Dendritic cell treated with granulocyte-macrophage colony-stimulating factor and Interleukin-4, amounts not matched to agents 40 ng/mL and 50 ng/mL, for 4 days (primary cell): ENCODE results near the gene RASL11B.

Experiments used
- H3K27ac Mint-ChIP-seq: one replicate; pipeline ENCODE4 v1.8.0; 2022; ENCODE audit warnings: mild to moderate bottlenecking, mixed read lengths
- H3K27me3 Mint-ChIP-seq: one replicate; pipeline ENCODE4 v1.8.0; 2022; ENCODE audit warnings: mild to moderate bottlenecking, mixed read lengths
- H3K36me3 Mint-ChIP-seq: one replicate; pipeline ENCODE4 v1.8.0; 2022; ENCODE audit warnings: low read depth, mixed read lengths
- H3K4me1 Mint-ChIP-seq: one replicate; pipeline ENCODE4 v1.8.0; 2022; ENCODE audit warnings: low read depth, mixed read lengths
- H3K4me3 Mint-ChIP-seq: one replicate; pipeline ENCODE4 v1.8.0; 2022; ENCODE audit warnings: mild to moderate bottlenecking, moderate library complexity, mixed read lengths
- H3K9me3 Mint-ChIP-seq: one replicate; pipeline ENCODE4 v1.8.0; 2022; ENCODE audit warnings: mixed read lengths
- intact Hi-C: fragments of 100-400 bp; cut with micrococcal nuclease; formaldehyde crosslinking; loops from one replicate; pipeline ENCODE4 v1.15.0; 2022

RASL11B gene

DNA sequence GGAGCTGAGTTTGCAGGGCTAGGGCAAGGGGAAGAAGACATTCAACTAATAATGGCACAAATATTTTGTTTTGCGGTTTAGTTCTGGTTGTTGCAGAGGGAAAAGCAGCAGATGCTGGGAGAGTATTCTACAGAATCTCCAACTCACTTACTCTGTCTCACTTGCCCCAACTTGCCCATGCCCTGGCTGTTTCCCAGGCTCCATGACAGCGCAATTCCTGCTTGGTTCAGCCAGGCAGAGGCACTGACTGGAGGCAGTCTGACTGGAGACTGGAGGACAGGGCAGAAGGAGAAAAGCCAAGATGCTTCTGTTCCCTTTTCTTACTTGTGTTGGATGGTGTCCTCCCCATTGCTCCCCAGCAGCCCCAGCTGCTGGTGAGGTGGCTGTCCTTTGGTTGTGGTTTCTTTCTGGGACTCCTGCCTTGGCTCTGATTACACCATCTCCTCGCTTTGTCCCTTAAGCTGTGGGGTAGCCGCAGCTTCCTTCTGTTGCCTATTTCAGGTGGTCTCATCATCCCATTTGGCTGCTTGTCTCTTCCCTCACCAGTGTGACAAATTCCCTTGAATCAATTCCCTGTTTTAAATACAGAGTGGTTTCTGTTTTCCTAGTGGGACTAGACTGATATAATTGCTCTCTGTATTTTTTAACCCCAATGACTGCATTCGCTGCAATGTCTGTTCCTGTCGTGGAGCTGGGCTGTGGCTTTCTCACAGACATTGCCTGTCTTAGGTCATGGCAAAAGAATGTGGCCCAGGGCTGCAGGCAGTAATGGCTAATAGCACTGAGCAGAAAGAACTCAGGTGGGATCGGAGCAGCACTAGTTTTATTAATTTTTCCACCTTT lies 24.2 kb upstream of the RASL11B start:
- peaks cover 2% of the 10 kb centered on the region for H3K27me3 Mint-ChIP-seq
- peaks cover 2% of the 10 kb centered on the region for H3K4me1 Mint-ChIP-seq
- no peak overlapping the region for H3K27ac Mint-ChIP-seq
- intact Hi-C loops = no loop called here
- H3K4me3 Mint-ChIP-seq = no peak overlapping the region
- no peaks in the 10 kb centered on the region for H3K9me3 Mint-ChIP-seq
- no peaks in the 10 kb centered on the region for H3K36me3 Mint-ChIP-seq

DNA sequence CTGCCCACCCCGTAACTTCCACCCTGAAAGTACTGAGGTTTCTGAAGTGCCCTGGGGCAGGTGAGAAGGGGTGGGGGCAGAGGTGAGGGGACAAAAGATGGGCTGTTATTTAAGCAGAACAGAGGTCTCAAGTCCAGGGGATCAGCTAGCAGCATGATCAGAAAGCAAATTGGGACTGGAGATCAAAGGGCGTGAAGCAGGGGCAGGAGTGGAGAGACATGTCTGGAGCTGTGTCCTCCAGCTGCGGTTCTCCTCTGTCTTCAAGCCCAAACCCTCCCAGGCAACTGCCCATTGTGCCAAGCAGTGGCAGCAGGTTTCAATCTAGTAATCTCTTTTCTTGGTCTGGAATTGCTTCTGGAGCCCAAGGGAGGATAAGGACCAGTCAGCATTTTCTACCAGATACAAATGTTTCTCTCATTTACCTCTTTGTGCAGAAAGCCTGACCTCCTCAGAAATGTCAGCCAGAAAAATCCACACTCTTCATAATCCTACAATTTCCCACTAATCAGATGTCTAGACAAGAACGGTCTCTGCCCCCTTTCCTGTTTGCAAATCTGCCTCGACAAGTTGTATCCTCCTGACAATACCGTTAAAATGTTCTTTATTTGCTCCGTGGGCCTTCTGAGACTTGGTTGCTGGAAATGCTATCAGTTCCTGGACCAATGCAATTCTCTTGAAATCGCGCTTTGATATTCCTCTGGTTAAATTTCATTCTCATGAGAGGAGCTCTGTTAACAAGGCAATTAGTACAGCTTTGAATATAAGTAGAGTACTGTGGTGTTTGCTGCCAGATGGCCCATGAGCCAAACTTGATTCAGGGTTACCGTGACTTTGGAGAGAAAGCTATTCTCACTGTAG lies 23.2 kb upstream of the RASL11B start:
- H3K36me3 Mint-ChIP-seq = no peaks in the 10 kb centered on the region
- no peak overlapping the region for H3K27ac Mint-ChIP-seq
- H3K27me3 Mint-ChIP-seq = peaks cover 2% of the 10 kb centered on the region
- intact Hi-C loops = no loop called here
- no peak overlapping the region for H3K4me3 Mint-ChIP-seq
- peaks cover 12% of the 10 kb centered on the region for H3K4me1 Mint-ChIP-seq
- no peaks in the 10 kb centered on the region for H3K9me3 Mint-ChIP-seq

DNA sequence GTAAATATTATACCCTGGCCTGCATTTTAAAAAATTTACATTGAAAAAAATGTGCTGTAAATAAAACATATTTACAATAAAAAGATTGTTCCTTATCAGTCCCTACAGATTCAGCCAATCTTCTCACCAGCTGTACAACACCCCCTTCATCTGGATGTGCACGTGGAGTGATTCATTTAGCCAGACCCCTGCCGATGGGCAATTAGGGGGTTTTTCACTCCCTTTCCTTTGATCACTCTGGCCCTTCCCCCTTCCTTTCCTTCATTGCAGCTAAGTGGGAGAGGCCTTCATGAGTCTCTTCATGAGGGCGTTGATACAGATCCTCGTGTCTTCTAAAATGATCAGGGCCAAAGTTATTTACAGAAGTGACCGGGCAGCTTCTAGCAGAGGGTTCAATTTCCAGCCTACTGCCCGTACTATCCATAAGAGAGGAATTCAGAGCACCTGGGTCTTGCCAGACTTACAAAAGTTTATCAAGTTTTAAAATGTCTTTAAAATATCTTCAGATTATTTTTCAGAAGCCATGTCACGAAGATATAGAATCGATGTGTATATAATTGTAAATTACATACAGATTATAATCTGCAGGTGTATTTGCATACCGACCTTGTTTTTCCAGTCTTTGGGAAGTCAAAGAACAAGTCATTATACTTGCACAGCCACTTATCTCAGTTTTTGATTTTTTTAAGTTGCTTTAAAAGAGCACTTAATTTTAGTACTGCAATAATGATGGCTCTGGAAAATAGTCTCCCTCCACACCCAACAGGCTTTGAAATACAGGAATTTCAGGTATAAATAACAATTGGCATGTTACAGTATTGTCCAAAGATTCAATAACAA lies 21.4 kb upstream of the RASL11B start:
- H3K4me1 Mint-ChIP-seq = peaks cover 13% of the 10 kb centered on the region
- no peaks in the 10 kb centered on the region for H3K9me3 Mint-ChIP-seq
- H3K4me3 Mint-ChIP-seq = no peak overlapping the region
- peaks cover 2% of the 10 kb centered on the region for H3K27me3 Mint-ChIP-seq
- H3K27ac Mint-ChIP-seq = no peak overlapping the region
- intact Hi-C loops = loop anchor here (5.0 kb wide), 1 partner anchor 118 kb away; no protein-coding TSS in a partner anchor
- H3K36me3 Mint-ChIP-seq = no peaks in the 10 kb centered on the region

DNA sequence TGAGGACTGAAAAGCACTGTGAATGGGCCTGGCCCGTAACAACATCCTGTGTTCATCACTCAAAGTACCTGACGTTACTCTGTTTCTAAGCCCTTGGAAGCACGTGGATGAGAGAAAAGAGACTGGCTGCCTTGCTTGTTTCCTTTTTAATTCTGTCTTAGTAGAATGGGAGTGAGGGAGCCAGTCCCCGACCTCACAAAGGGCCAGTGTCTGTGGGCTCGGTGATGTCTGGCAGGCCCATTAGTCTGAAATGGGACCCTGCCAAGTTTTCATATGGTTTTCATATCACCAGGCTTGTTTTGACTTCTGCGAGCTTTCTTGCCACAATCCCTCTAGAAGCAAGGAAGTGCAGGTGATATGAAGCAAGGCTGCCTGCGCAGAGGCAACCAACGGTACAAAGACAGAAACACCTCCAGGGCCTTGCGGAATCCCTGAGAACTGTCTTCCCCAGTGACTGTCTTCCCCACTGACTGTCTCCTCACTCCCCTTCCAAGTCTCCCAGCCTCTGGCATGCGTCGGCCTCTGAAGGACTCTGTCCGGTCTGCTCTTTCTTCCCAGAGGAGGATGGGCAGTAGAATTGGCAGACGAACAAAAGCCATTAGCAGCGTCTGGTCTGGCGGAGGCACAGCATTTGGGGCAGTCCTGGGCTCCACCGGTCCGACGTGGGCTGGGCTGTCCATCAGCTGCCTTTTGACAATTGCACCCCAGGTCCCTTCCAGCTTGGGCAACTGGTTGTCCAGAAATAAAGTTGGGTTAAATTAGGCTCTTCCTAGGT lies 20.2 kb upstream of the RASL11B start:
- peaks cover 13% of the 10 kb centered on the region for H3K4me1 Mint-ChIP-seq
- peaks cover 2% of the 10 kb centered on the region for H3K27me3 Mint-ChIP-seq
- no peaks in the 10 kb centered on the region for H3K9me3 Mint-ChIP-seq
- intact Hi-C loops = loop anchor here (5.0 kb wide), 1 partner anchor 120 kb away; no protein-coding TSS in a partner anchor
- no peak overlapping the region for H3K4me3 Mint-ChIP-seq
- H3K36me3 Mint-ChIP-seq = no peaks in the 10 kb centered on the region
- H3K27ac Mint-ChIP-seq = no peak overlapping the region

DNA sequence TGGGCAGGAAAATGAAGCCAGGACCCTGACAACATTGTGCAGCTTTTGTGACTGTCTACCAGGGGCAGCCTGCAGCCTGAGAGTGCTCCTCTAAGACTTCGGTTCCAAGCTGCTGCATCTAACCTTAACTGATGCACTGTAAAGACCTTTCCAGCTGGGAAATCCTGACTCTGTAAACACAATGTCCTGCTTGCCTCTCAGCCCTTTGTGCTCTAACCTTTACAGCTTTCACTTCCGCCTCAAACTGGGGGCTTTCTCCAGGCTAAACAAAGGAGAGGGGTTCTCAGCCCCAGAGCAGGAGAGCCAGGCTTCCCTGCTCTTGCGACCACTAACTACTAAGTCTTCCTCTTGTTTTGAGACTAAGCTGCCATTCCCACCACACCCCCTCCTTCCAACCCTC lies 19.3 kb upstream of the RASL11B start:
- H3K4me3 Mint-ChIP-seq = no peak overlapping the region
- no peaks in the 10 kb centered on the region for H3K36me3 Mint-ChIP-seq

DNA sequence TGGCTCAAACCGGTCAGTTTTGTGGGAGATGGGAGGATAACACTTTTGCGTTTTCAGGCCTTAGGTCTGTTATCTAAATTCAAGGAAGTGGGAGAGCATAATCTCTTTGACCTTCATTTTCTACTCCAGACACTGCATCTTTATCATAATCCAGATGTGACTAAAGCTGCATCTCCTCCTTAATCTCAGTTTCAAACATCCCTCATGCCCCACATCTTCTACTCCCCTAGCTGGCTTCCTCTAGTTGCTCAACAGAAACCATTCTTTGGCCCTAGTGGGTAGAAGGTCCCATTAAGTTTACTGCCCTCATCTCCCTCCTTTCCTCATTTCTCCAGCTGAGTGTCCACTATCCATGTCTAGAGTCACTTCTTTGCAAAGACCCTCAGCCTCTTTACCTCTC lies 18.8 kb upstream of the RASL11B start:
- no peaks in the 10 kb centered on the region for H3K9me3 Mint-ChIP-seq
- no peaks in the 10 kb centered on the region for H3K27me3 Mint-ChIP-seq
- H3K36me3 Mint-ChIP-seq = no peaks in the 10 kb centered on the region
- no peak overlapping the region for H3K4me3 Mint-ChIP-seq
- intact Hi-C loops = loop anchor here (5.0 kb wide), 1 partner anchor 121 kb away; no protein-coding TSS in a partner anchor
- peaks cover 13% of the 10 kb centered on the region for H3K4me1 Mint-ChIP-seq
- peak overlapping the region; percentile 7 for H3K27ac Mint-ChIP-seq

More for the DNA sequence above, 19.3 kb upstream of the RASL11B start:
- Mint-ChIP-seq H3K27me3 (peaks cover 2% of the 10 kb centered on the region), H3K27ac (no peak overlapping the region), H3K4me1 (peaks cover 13% of the 10 kb centered on the region), H3K9me3 (no peaks in the 10 kb centered on the region)
- intact Hi-C loops = loop anchor here (5.0 kb wide), 1 partner anchor 120 kb away; no protein-coding TSS in a partner anchor

DNA sequence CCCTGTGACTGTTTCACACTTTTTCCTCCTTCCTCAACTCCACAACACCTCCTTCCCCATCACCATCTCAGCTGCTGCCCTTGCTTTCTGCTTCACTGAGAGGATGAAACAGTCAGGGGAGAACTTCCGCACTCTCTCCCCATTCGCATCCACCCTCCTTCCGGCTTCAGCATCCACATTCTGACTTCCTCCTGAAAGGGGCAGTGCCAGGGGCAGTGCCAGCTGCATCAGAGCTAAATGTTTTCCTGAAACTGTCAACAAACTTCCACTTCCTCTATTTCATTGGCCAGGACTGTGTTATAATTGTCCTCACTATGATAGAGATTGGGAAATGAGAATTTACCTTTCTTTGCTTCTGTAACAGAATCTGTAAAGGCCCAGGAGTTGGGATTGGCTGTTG lies 18.2 kb upstream of the RASL11B start:
- Mint-ChIP-seq H3K9me3 (no peaks in the 10 kb centered on the region), H3K4me3 (no peak overlapping the region), H3K27ac (peak overlapping the region; percentile 7), H3K36me3 (no peaks in the 10 kb centered on the region), H3K4me1 (peaks cover 13% of the 10 kb centered on the region), H3K27me3 (no peaks in the 10 kb centered on the region)
- intact Hi-C loops = loop anchor here (5.0 kb wide), 1 partner anchor 122 kb away; no protein-coding TSS in a partner anchor

DNA sequence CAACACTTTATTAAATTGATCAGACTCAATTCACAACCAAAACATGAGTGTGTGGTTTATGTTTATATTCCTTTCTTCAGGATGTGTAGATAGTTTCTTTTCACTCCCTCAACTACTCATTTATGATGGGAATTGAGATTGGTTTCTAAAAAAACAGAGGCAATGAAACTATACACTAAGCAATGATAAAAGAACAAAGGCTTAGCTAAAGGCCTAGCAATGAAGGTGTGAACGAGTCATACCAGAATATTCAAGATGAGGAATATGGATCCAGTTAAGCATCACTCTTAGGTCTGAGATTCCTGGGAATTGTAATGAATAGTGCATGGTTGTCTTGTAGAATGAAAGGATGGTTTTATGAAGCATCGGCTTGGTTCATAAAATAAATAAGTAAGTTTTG lies 17.5 kb upstream of the RASL11B start:
- Mint-ChIP-seq H3K4me1 (peaks cover 13% of the 10 kb centered on the region), H3K4me3 (no peak overlapping the region), H3K36me3 (no peaks in the 10 kb centered on the region), H3K27me3 (no peaks in the 10 kb centered on the region), H3K9me3 (no peaks in the 10 kb centered on the region), H3K27ac (peak overlapping the region; percentile 18)
- intact Hi-C loops = loop anchor here (5.0 kb wide), 1 partner anchor 122 kb away; no protein-coding TSS in a partner anchor

DNA sequence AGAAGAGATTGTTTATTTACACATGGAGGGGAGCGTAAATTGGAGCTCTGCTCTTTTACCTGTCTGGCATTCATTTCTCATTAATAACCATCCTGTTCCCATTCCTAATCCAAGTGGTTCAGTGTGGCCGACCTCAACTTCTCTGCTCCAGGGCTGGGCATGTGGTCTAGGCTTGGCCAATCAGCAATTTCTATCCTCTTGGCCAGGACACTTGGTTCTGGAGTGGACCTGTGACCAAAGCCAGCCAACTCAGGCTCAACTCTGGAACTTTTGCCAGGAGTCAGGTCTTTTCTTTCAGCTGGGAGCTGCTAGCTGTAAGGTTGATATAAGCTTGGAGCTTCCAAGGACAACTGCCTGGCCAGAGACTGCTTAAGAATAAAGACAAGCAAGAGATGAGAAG lies 15.6 kb upstream of the RASL11B start:
- Mint-ChIP-seq H3K27ac (no peak overlapping the region), H3K36me3 (no peaks in the 10 kb centered on the region), H3K4me1 (peaks cover 13% of the 10 kb centered on the region), H3K4me3 (no peak overlapping the region), H3K9me3 (no peaks in the 10 kb centered on the region), H3K27me3 (no peaks in the 10 kb centered on the region)
- intact Hi-C loops = no loop called here

DNA sequence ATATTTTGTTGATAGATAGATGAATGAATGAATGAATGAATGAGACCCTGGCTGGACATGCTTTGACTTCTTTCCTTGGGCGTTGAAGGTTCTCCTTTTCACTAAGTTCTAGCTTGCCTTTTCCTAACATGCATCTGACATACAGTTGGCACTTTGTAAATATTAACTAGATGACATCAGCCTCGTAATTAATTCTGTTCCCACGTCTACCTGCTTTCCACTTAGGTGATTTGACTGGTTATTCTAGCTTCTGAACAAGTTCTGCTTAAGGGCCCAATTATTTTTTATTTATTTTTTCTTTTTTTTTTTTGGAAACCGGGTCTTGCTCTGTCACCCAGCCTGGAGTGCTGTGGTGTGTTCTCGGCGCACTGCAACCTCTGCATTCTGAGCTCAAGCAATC lies 13.9 kb upstream of the RASL11B start:
- peaks cover 9% of the 10 kb centered on the region for H3K4me1 Mint-ChIP-seq
- H3K4me3 Mint-ChIP-seq = no peak overlapping the region
- H3K27ac Mint-ChIP-seq = no peak overlapping the region
- intact Hi-C loops = no loop called here
- no peaks in the 10 kb centered on the region for H3K27me3 Mint-ChIP-seq
- H3K9me3 Mint-ChIP-seq = no peaks in the 10 kb centered on the region
- H3K36me3 Mint-ChIP-seq = no peaks in the 10 kb centered on the region

DNA sequence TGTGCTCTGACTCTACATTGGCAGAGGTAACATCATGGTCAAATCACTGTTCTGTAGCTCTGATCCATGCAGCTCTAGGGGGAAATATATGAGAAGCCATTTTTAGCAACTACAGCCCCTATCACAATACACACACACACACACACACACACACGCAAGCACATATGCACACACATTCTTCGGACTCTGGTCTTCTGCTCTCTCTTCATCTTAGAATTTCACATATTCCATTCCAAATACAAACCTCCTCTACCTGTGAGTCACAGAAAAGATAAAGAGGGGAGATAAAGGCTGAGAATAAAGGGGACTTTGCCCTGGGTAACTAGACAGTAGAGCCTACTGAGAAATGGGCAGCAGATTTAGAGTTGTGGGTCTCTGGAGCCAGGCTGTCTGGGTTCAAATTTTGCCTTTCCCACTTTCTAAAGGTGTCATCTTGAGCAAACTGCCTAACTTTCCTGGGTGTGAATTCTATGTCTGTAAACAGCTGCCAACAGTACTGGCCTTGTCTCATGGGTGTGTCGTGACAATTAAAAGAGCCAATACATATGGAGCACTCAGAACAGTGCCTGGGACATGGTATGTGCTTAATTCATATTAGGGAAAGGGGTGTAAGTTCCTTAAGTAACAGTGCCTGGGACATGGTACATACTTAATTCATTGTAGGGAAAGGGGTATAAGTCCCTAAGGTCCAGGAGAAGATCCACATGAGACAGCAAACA lies 11.6 kb upstream of the RASL11B start:
- H3K4me3 Mint-ChIP-seq = no peak overlapping the region
- no peaks in the 10 kb centered on the region for H3K4me1 Mint-ChIP-seq
- no peaks in the 10 kb centered on the region for H3K27me3 Mint-ChIP-seq
- no peak overlapping the region for H3K27ac Mint-ChIP-seq
- intact Hi-C loops = no loop called here
- H3K9me3 Mint-ChIP-seq = no peaks in the 10 kb centered on the region
- no peaks in the 10 kb centered on the region for H3K36me3 Mint-ChIP-seq

DNA sequence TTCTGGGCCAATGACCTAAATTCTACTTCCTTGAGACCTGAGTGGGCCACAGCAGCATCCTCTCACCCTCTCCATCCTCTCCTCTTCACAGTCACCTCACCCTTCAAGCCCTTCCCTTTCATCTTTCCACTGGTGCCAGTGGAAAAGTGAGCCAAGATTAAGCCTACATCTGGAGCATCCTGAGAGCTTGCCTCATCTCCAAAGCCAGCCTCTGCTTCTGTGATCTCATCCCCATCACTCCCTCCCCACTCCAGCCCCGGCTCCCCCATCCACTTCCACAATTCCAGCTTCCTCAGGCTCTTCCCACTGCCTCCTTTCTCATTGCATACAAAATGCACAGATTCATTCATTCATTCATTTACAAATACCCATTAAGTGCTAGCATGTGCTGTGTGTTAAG lies 10.1 kb upstream of the RASL11B start:
- no peak overlapping the region for H3K27ac Mint-ChIP-seq
- H3K36me3 Mint-ChIP-seq = no peaks in the 10 kb centered on the region
- H3K9me3 Mint-ChIP-seq = no peaks in the 10 kb centered on the region
- H3K27me3 Mint-ChIP-seq = no peaks in the 10 kb centered on the region
- H3K4me3 Mint-ChIP-seq = no peak overlapping the region
- intact Hi-C loops = no loop called here
- peaks cover 5% of the 10 kb centered on the region for H3K4me1 Mint-ChIP-seq
